NCI-H1105 (cell line): ENCODE results near the gene ZSWIM6.

Experiments
- DNase-seq: peaks from one replicate; lab custom pipeline; 2025; lab: John Stamatoyannopoulos, UW

ZSWIM6 gene

GRCh38 chr5:61332851-61333320 lies 828 bp downstream of the ZSWIM6 start:
- DNase-seq, result no peak

DNA sequence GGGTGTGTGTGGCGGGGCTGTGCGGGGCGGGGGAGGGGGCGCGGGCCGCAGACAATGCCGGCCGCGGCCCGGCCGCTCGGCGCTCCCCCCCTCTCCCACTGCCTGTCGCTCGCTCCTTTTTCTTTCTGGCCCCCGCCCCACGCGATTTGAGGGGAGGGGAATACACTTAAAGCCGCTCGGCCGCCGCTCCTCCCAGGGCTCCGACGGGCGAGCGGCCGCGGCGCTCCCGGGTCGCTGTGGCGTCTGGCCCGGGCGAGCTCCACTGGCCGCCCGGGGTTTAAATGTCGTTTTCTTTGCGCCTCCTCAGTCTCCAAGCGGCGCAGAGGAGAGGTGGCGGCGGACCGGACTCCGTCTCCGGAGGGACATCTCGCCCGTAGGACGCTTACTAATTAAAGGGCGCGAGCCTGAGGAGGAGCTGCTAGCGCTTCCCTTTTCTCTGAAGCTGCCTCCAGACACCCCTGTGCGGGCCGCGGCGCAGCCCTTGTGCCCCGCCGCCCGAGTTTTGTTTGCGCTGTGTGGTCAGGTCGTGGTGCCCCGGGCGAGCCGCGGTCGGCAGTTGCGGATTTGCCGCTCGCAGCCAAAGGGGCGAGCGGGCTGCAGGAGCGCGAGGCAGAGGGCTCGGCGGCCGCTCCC lies 1.4 kb downstream of the ZSWIM6 start:
- DNase-seq, result no peak

- no peak for DNase-seq
Measured at GRCh38 chr5:61333954-61334867, 2.2 kb downstream of the ZSWIM6 start.

DNA sequence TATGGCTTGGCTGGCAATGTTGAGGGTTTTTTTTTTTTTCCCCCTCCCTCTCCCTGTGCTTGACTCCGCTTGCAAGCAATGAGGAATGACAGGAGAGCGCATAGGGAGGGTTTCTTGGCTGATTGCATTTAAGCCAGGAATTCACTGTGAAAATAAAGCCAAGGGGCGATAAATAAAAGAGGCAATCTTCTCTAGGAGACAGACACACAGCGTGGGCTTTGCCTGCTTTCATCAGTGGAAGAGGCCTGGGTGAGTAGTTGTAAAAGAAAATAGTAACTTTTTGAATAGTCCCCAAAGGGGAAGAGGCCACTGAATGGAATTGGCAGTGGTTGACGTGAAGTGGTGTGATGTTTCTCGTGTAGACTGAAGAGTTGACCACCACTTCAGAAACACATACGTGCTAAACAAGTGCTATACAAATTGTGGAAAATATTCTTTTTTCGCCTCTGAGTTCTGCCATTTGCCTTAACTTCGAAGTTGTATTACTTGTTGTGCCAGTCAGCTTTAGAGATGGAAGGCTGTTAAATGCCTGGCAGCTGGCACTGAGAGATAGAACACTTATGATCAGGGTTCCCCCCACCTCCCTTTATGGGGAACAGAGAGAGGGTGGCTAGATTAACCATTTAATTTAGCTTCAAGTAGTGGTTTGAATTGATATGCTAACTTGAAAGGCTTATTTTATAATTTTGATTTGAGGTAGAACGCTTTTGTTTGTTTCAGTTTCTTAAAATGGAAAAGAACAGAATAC lies 3.0 kb downstream of the ZSWIM6 start:
- no peak for DNase-seq

DNA sequence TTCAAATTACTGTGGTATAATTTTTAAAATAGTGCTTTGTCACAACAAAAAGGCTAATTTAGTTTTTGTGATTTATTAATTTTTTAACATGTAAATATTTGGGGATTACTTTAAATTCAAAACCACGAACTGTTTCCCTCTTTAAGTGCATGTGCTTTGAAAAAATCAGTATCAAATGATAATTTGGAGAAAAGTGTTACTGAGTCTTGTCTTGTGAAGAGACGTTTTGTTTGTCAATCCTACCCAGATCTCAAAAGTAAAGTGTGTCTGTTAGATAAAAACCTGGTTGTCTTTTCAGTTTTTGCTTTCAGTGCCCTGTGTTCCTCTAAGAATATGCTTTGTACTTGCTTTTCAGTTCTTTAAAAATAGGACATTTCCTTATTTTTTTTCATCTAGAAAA lies 7.7 kb downstream of the ZSWIM6 start:
- no peak for DNase-seq

GRCh38 chr5:61340775-61341361 lies 8.8 kb downstream of the ZSWIM6 start:
- DNase-seq, result no peak

- DNase-seq, result no peak
Measured at GRCh38 chr5:61342071-61342501, 10.0 kb downstream of the ZSWIM6 start.

GRCh38 chr5:61344187-61344944 lies 12.3 kb downstream of the ZSWIM6 start:
- DNase-seq, result no peak

DNA sequence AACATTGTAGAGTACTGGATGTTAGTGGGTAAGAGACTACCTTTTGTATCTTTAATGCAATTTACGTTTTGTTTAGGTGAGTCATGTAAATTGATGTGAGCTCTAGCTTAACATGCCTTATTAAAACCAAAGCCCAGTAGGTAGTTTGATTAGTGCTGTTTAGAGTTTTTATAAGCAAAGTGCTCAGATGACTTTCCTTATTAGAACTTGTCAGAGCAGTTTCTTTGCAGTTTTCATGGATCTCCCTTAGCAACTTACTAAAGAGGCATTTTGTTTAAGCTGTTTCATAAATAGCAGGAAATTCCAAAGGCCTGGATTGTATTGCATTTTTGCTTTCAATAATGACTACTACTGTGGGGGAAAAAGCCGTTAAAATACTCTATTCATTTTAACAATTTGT lies 14.5 kb downstream of the ZSWIM6 start:
- no peak for DNase-seq

DNA sequence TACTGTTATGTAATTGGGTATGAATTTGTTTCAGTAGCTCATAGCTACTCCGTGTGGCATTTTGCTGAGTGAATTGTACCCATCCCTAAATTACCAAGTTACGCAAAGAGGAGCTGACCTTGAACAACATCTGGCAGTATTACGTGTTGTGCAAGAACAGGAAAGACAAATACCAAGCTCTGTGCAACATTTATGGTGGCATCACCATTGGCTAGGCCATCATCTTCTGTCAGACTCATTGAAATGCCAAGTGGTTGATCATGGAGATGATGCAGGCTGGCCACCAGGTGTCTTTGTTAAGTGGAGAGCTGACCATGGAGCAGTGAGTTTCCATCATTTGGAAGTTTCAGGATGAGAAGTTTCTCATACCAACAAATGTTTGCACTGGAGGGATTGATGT lies 15.0 kb downstream of the ZSWIM6 start:
- DNase-seq, result no peak

GRCh38 chr5:61348447-61348846 lies 16.4 kb downstream of the ZSWIM6 start:
- no peak for DNase-seq

- no peak for DNase-seq
Measured at GRCh38 chr5:61349935-61350334, 17.9 kb downstream of the ZSWIM6 start.

- no peak for DNase-seq
Measured at GRCh38 chr5:61350535-61350934, 18.5 kb downstream of the ZSWIM6 start.

- DNase-seq, result no peak
Measured at GRCh38 chr5:61351733-61352132, 19.7 kb downstream of the ZSWIM6 start.

DNA sequence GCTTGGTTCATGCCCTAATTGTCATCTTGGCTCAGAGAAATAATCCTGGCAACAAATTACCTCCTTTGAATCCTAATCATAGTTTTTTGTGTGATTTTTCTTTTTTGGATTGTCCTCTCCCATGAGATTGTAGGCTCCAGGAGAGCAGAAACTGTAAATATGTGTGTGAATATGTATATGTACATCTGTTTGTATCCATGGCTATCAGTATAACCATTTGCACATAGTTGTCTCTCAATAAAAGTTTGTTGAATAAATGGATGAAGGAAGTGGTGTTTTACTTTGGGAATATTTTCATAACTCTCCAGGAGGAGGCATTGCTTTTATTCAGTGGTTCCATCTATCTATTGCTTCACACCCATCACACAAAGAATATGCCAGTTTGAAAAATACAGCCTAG lies 20.1 kb downstream of the ZSWIM6 start:
- DNase-seq, result no peak

DNA sequence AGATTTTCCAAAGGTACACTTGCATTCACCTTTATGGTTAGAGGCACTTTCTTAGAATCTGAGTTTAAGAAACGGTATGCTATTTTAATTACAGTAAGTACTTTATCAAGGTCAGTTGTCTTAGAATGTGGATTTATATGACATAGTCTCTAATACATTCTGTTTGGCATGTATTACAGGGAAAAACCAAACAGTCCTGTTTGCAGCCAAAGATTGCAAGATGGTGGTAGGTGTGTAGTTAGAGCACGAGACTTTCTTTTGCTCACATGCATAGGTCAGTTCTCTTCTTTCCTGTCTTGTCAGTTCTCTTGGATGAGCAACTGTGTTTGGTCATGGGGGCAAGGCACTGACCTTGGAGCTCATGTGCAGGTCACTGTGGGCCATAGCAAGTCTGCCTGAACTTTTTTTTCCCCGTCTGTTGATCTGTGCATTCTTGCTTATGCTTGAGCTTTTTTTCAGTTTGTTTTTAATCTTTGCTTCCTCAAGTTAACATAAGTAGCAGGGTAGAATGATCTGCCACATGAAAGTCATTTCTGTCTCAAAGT lies 20.6 kb downstream of the ZSWIM6 start:
- no peak for DNase-seq

GRCh38 chr5:61353293-61353692 lies 21.2 kb downstream of the ZSWIM6 start:
- DNase-seq, result no peak

GRCh38 chr5:61354199-61354598 lies 22.1 kb downstream of the ZSWIM6 start:
- no peak for DNase-seq

GRCh38 chr5:61357745-61358144 lies 25.7 kb downstream of the ZSWIM6 start:
- no peak for DNase-seq

DNA sequence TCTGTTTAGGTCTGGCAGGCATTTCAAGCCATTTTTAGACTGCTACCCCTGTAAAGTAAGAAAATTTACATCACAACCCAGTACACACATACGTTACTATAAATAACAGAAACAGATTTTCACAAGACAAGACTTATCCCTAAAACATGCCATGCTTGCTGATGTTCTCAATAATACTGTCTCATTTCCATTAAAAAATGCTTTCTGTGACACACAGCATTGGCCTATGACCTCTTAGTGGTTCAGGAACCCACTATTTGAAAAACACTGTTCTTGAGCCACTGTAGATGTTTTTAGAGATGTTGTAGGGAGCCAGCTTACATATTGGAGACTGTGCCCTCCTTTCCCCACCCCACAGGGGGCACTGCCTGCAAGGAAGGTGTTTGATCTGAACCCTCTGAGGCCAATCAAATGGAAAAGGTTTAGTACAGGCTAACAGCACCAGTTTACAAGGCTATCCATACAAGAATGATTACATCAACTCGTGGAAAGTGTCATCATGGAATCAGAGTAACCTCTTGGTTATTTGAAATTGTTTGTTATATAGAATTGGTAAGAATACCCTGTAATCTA lies 30.8 kb downstream of the ZSWIM6 start:
- no peak for DNase-seq
